Fibroblast of skin of left quadriceps (primary cell): ENCODE measurements around the gene ILK.

Experiments
- DNase-seq, 2 experiments: peaks; one replicate each; pipeline ENCODE4 v3.0.0-alpha.2; 2013; ENCODE audit warnings: low read depth in 2 of 2

The ILK gene

GRCh38 chr11:6636480-6636879 is 32.9 kb downstream of the ILK start:
- DNase-seq: no peak

DNA sequence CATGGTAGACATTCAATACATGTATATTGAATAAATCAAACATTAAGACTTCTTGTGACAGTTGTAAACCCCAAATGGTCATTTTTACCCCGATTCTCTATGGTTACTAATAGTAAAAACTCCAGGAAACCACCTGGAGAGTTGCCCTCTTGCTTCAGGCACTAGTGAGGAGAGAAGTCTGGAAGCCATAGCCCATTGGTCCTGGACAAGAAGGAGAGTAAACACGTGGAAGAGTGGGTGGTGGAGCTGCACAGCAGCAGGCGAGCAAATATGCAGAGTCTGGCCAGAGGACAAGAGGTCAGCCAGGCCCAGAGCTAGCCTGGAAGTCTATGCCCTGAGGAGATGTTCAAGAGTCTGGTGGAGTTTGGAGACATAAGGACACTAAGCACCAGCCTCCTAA is 34.3 kb downstream of the ILK start:
- DNase-seq: no peak

GRCh38 chr11:6638429-6638828 is 34.9 kb downstream of the ILK start:
- no peak for DNase-seq

DNA sequence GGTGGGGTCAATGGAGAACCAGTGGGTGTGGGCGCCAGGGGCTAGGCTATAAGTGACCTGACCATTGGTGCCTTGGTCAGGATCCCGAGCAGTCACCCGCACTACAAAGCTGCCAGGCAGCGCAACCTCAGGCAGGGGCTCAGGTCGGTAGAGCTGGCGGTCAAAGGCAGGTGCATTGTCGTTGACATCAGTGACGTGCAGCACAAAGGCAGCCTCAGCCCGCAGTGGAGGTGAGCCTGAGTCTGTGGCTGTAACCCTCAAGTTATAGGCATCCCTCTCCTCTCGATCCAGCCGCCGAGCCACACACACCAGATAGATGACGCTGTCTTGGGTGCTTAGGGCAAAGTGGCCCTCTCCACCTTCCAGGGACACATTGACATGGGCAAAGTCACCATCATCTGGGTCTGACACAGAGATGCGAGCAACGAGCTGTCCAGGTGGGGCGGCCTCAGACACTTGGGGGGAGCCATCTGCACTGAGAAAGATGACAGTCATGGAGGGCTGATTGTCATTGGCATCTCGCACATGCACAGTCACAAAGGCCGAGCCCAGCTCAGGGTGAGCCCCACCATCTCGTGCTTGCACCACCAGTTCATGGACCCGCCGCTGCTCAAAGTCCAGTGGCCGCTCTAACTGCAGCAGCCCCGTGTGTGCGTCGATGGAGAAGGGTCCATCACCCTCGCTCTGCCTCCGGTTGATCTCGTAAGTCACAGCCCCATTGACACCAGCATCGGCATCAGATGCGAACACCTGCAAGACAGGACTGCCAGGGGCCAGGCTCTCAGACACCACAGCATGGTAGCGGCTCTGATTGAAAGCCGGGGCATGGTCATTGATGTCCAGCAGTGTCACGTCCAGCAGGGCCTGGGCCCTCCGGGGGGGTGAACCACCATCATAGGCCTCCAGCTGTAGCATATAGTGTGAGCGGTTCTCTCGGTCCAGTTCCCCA is 36.7 kb downstream of the ILK start:
- DNase-seq: no peak

GRCh38 chr11:6640985-6641701 is 37.6 kb downstream of the ILK start:
- DNase-seq: no peak

GRCh38 chr11:6642957-6643356 is 39.4 kb downstream of the ILK start:
- no peak for DNase-seq

GRCh38 chr11:6646071-6646470 is 42.5 kb downstream of the ILK start:
- peak; percentile 20 to 28 for DNase-seq

GRCh38 chr11:6646576-6646917 is 43.0 kb downstream of the ILK start:
- DNase-seq: peak; percentile 81 to 85

DNA sequence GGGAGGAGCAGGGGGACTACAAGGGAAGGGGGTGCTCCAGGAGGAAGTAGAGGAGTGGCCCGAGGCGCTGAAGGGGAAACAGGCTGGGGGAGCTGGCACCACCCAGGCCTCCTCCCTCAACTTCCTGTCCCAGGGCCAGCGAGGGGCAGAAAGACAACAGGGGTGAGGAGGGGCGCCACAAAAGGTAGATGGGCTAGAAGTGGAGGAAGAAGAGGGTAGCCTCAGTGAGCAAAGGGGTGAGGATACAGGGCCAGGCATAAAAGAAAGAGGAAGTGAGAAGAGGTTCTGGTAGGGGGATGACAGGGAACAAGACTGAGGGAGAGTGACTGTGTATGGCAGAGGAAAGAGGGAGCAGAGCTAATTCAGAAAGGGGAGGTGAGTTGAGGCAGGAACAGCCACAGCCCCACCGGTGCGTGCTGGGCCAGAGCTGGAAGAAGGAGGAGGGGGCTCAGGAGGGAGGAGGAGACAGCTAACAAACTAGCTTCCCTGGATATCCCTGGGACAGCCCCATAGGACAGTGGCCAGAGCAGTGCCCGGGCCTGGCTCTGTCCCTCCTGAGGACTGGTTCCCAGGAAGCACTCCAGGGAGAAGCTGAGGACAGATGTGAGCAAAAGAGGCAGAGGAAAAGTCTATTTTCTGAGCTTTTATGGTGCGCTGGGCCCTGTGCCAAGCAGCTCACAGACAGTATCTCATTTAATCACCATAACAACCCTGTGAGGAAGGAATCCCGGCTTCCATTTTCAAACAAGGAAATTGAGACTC is 43.5 kb downstream of the ILK start:
- peak; percentile 47 for DNase-seq

DNA sequence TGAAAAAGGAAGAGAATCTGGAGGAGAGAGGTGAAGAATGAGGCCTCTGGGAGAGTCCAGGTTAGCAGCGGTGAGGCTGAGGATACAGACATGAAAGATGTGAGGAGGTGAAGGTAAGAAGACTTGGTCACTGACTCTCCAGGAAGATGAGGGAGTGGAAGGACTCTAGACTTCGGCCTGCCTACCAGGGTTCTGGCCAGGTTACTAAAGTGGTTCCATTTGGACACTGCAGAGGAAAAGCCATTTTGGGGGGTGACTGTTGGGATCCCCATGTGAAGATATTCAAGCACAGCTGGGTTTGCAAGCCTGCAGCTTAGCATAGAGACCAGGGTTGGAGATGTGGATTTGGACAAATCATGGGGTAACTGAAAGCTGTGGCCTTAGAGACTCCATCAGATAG is 44.3 kb downstream of the ILK start:
- DNase-seq: no peak

DNA sequence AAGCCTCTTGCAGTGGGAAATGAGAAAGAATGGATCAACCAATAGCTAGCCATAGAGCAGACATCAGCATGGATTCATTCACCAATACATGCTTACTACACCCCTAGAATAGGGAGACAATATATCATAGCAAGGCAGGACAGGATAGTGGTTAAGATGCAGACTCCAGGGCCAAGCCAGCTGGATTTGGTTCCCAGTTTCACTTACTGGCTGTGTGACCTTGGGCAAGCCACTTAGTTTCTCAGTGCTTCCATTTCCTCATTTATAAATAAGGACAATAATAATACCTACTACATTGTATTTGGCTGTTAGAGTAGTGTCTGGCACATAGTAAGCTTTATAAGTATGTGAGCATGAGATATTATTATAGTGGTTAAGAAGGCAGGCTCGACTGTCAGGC is 44.9 kb downstream of the ILK start:
- DNase-seq: no peak

GRCh38 chr11:6650104-6650503 is 46.5 kb downstream of the ILK start:
- no peak for DNase-seq

DNA sequence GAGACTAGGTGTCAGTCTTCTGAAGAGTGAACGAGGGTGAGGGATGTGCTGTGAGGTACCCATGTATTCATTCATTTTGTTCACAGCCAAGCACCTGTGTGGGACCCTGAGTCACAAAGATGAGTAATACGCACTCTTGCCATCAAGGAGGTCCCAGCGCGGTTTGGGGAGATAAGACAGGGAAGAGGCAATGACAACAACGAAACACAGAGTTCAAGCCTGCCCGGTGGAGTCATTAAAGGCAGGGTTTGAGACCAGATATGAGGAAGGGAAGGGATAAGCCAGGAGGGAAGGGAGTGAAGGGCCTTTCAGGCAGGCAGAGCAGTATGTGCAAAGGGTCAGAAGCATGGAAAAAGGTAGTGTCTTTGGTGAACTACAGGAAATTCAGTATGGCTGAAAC is 47.4 kb downstream of the ILK start:
- no peak for DNase-seq

DNA sequence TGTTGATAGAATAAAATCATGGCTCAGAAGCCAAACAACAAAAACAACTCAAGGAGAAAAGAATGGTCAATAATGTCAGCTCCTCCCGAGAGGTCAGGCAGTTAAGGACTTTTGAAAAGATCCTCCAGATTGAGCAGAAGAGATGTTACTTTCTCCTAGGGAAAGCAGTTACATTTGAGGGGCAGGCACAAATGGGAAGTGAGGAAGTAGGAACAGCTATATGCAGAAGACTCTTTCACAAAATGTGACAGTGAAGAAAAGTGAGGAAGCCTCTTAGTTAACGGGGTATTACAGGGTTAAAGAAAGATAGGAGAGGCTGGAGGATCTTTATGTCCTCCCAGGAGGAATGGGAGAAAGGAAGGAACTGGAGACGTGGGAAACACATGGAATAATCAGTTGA is 48.6 kb downstream of the ILK start:
- DNase-seq: no peak

DNA sequence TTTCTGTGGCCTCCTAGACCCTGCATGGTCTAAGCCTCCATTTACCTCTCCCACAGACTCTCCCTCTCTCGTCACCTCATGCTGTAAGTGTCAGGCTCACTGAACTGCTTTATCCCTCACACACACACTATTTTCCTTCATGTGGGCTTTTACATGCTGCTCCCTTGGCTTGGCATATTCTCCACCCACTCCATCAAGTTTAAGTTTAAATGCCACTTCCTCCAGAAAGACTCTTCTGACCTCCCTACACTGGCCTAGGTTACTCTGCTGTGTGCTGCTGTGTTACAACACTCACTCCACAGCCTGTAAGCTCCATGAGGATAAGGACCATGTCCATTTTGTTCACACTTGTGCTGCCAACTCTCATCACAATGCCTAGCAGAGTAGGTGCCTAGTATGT is 49.5 kb downstream of the ILK start:
- DNase-seq: no peak

GRCh38 chr11:6653656-6654055 is 50.1 kb downstream of the ILK start:
- DNase-seq: no peak

DNA sequence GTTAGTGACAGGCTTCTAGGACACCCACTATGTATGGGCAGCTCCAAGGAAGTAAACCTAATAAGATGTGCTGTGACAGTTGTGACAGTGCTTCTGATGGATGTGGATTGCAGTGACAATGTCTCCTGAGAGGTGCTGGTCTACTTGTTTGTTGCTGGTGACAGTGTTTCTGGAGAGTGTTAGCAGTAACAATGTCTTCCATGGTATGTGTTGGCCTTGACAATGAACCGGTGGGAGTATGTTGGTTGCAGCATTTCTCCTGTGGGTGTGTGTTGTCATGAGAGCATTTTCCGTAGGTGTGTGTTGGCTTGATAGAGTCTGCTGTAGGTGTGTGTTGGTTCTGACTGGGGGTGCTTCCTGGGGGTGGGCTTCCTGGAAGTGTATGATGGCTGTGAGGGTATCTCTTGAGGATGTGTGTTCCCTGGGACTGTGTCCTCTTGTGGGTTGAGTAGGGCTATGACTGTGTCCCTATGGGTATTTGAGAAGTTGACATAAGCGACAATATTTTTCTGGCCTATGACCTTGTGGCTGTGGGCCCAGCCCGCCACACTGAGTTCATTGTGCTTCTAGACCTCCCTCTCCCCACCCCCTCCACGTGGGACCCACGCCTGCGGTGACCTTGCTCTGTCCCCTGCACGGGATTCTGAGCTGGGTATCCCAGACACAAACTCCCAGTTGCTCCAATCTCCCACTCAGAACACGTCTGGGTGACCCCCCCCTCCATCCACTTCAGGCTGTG is 50.9 kb downstream of the ILK start:
- no peak for DNase-seq

GRCh38 chr11:6655020-6655789 is 51.6 kb downstream of the ILK start:
- DNase-seq: no peak

DNA sequence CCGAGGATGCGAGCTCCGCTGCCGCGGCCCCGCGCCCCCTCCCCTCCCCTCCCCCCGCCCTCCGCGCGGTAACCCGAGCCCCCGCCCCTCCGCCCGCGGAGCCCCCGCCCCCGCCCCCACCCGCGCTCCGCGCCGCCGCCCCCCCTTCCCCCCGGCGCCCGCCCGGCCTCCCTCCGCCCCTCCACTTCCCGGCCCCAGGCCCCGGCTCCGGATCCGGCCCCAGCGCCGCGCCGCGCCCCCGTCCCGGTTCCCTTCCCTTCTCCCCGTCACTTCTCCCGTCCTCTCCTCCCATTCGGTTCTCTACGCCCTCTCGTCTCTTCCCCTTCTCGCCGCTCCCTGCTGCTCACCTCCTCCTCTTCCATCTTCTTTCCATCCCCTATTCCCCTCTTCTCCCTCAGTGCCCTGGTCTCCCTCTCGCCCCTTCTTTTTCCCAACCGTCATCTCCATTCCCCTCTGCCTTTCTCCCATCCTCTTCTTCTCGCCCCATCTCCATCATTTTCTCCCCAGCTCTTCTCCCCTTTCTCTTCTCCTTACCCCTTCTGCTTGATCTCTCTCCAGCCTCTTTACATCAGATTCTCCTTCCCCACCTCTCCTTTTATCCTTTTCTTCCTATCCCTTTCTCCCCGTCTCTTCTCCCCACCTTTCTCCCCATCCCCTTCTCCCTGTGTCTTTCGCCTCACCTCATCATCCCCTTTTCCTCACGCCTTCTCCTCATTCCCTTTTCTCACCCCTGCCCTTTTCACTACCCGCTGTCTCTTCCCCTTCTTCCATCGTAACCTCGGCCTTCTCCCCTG is 52.4 kb downstream of the ILK start, which contains the start of gene DCHS1:
DCHS1 (minus strand) TSS at position 20 of the 794 bp plus-strand sequence. CDS start 14,196 bp downstream, outside the sequence.
- no peak for DNase-seq

DNA sequence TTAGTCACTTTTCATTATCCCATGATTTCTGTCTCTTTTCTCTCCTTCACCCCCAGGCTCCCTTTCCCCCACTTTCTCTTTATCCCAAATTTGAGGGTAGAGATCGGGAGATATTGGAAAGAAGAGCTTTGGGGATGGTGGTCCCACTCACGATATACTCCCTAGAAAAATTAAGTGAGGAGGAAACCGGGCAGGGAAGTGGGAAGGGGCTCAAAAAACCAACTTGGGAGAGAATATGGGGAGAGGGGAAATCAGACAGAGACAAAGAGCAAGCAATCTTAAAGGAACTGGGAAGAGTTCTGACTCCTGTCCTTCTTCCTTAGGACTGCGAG is 53.0 kb downstream of the ILK start:
- DNase-seq: no peak
